ENCODE results near the gene VMAC. TPM values are rescaled to one million over a fixed set of nuclear protein-coding genes. Genes with fewer than 3 reads are reported as not detected.

Gene VMAC
- total RNA-seq, 6 experiments from 2014 or later: 1.7 to 3.9 (median 2.8) TPM

- intact Hi-C loops (cut with DNase I): no loop called here
- peaks cover 0 to 10% (median 5%) of the 10 kb centered on the region in 4 donors for H3K4me1 ChIP-seq
- no peak overlapping the region for H3K27ac ChIP-seq
- no peaks in the 10 kb centered on the region for H3K9me3 ChIP-seq
- H3K36me3 ChIP-seq: peaks cover 0 to 35% (median 11%) of the 10 kb centered on the region in 4 donors
- TF ChIP-seq POLR2A (IDR thresholded peaks at IDR 0.05) (no peak), CTCF (IDR thresholded peaks at IDR 0.05) (no peak)
- H3K27me3 ChIP-seq: no peaks in the 10 kb centered on the region
- 91% methylated on average over 4 of the region's 11 CpGs for WGBS (ENCODE audit: insufficient coverage, low coverage, low lambda C conversion rate, missing lambda C conversion rate)
- ATAC-seq: no peak
- H3K4me3 ChIP-seq: no peak overlapping the region
- DNase-seq: no peak
These were observed 11.1 kb downstream of the VMAC start for GRCh38 chr19:5915782-5916165.

- Histone ChIP-seq H3K27me3 (no peaks in the 10 kb centered on the region), H3K4me1 (peaks cover 0 to 10% (median 5%) of the 10 kb centered on the region in 4 donors), H3K27ac (no peak overlapping the region), H3K9me3 (no peaks in the 10 kb centered on the region), H3K4me3 (no peak overlapping the region), H3K36me3 (peaks cover 0 to 39% (median 12%) of the 10 kb centered on the region in 4 donors)
- ATAC-seq (no peak), DNase-seq (no peak)
- 85% methylated on average over 9 of the region's 14 CpGs for WGBS (ENCODE audit: insufficient coverage, low coverage, low lambda C conversion rate, missing lambda C conversion rate)
- no peak for TF ChIP-seq POLR2A (IDR thresholded peaks at IDR 0.05)
- no peak for TF ChIP-seq CTCF (IDR thresholded peaks at IDR 0.05)
- intact Hi-C loops (cut with DNase I): no loop called here
These were observed 11.6 kb downstream of the VMAC start for GRCh38 chr19:5916181-5916708.

- DNase-seq (no peak), ATAC-seq (no peak)
- H3K9me3 ChIP-seq: no peaks in the 10 kb centered on the region
- H3K4me3 ChIP-seq: no peak overlapping the region
- H3K27ac ChIP-seq: no peak overlapping the region
- TF ChIP-seq CTCF (IDR thresholded peaks at IDR 0.05): no peak
- TF ChIP-seq POLR2A (IDR thresholded peaks at IDR 0.05): no peak
- H3K4me1 ChIP-seq: peaks cover 0 to 10% (median 5%) of the 10 kb centered on the region in 4 donors
- H3K36me3 ChIP-seq: peaks cover 0 to 49% (median 16%) of the 10 kb centered on the region in 4 donors
- WGBS (ENCODE audit: insufficient coverage, low coverage, low lambda C conversion rate, missing lambda C conversion rate): no CpG with 5 or more reads among the region's 36 CpGs
- no peaks in the 10 kb centered on the region for H3K27me3 ChIP-seq
- intact Hi-C loops (cut with DNase I): no loop called here
These were observed 12.9 kb downstream of the VMAC start for GRCh38 chr19:5917431-5918107.

- no peak for DNase-seq
- no peaks in the 10 kb centered on the region for H3K27me3 ChIP-seq
- intact Hi-C loops (cut with DNase I): no loop called here
These were observed 13.9 kb downstream of the VMAC start for GRCh38 chr19:5918463-5919079.

More at GRCh38 chr19:5918463-5919079, 13.9 kb downstream of the VMAC start:
- TF ChIP-seq POLR2A (IDR thresholded peaks at IDR 0.05) (no peak), CTCF (IDR thresholded peaks at IDR 0.05) (no peak)
- H3K9me3 ChIP-seq: no peaks in the 10 kb centered on the region
- no peak for ATAC-seq
- no peak overlapping the region for H3K4me3 ChIP-seq
- peaks cover 0 to 10% (median 4%) of the 10 kb centered on the region in 4 donors for H3K4me1 ChIP-seq
- no peak overlapping the region for H3K27ac ChIP-seq
- WGBS (ENCODE audit: insufficient coverage, low coverage, low lambda C conversion rate, missing lambda C conversion rate): 100% methylated on average over 4 of the region's 20 CpGs
- peaks cover 0 to 59% (median 21%) of the 10 kb centered on the region in 4 donors for H3K36me3 ChIP-seq

Data from right lobe of liver (tissue), 6 donors.